HEK293 (cell line): ENCODE results near the gene ITGA7.

ENCODE experiments used
- CTCF ChIA-PET: fragments of 350-600 bp; formaldehyde crosslinking; extraction: SDS; loops from one replicate; lab custom pipeline; 2021; ENCODE audit warnings: antibody characterized with exemption; lab: Yijun Ruan, JAX
- POLR2A ChIA-PET: fragments of 300-600 bp; formaldehyde crosslinking; extraction: SDS; loops from one replicate; lab custom pipeline; 2020; ENCODE audit warnings: antibody characterized with exemption, inconsistent platforms; lab: Yijun Ruan, JAX
- H3K27ac ChIP-seq: fragments of 200-500 bp; sonication (Bioruptor generic); 2 replicates; pipeline ENCODE4 v1.5.1; 2014; ENCODE audit warnings: low read depth, low read length, control low read depth, inconsistent platforms; ENCODE audit errors: extremely low read depth
- H3K36me3 ChIP-seq, 2 experiments: fragments of 200-500 bp in 1 of 2; sonication (Bioruptor generic) in 1 of 2; 1 replicate in 1 of 2; 2 replicates in 1 of 2; pipeline ENCODE4 v1.5.1; 2014 to 2017; ENCODE audit warnings: inconsistent platforms in 2 of 2, low read length in 2 of 2; ENCODE audit not compliant: control insufficient read depth in 2 of 2, insufficient read depth in 1 of 2
- H3K4me1 ChIP-seq: fragments of 200-500 bp; sonication (Bioruptor generic); 2 replicates; pipeline ENCODE4 v1.5.1; 2014; ENCODE audit warnings: mild to moderate bottlenecking, low read length, inconsistent platforms; ENCODE audit not compliant: control insufficient read depth, insufficient read depth
- H3K4me3 ChIP-seq: 2 replicates; pipeline ENCODE4 v1.5.1; 2011; ENCODE audit warnings: low read depth, mild to moderate bottlenecking, control low read depth, low read length, moderate library complexity
- H3K9me3 ChIP-seq: fragments of 200-500 bp; sonication (Bioruptor generic); 2 replicates; pipeline ENCODE4 v1.5.1; 2014; ENCODE audit warnings: low read depth, low read length, inconsistent platforms; ENCODE audit not compliant: control insufficient read depth, insufficient read depth
- BCL11B ChIP-seq: fragments of 450-650 bp; formaldehyde crosslinking; IDR thresholded peaks from 2 replicates; pipeline ENCODE4 v1.5.1; 2016; ENCODE audit warnings: low read depth, missing biosample characterization, missing genetic modification characterization
- EGR2 ChIP-seq: fragments of 450-650 bp; formaldehyde crosslinking; IDR thresholded peaks from 2 replicates; pipeline ENCODE4 v1.5.1; 2016; ENCODE audit warnings: low read depth, missing biosample characterization, missing genetic modification characterization
- GLIS1 ChIP-seq: fragments of 450-650 bp; formaldehyde crosslinking; IDR thresholded peaks from 2 replicates; pipeline ENCODE4 v1.5.1; 2016; ENCODE audit warnings: missing biosample characterization, missing genetic modification characterization
- GLIS2 ChIP-seq: fragments of 450-650 bp; formaldehyde crosslinking; IDR thresholded peaks from 2 replicates; pipeline ENCODE4 v1.5.1; 2016; ENCODE audit warnings: missing biosample characterization, missing genetic modification characterization
- MYNN ChIP-seq: fragments of 450-650 bp; formaldehyde crosslinking; IDR thresholded peaks from 2 replicates; pipeline ENCODE4 v1.5.1; 2016; ENCODE audit warnings: missing biosample characterization, missing genetic modification characterization, borderline replicate concordance
- PRDM4 ChIP-seq: fragments of 450-650 bp; formaldehyde crosslinking; IDR thresholded peaks from 2 replicates; pipeline ENCODE4 v1.5.1; 2017; ENCODE audit warnings: missing biosample characterization, missing genetic modification characterization
- REPIN1 ChIP-seq: fragments of 450-650 bp; formaldehyde crosslinking; IDR thresholded peaks from 2 replicates; pipeline ENCODE4 v1.5.1; 2017; ENCODE audit warnings: missing biosample characterization, missing genetic modification characterization, low read depth
- WT1 ChIP-seq: fragments of 450-650 bp; formaldehyde crosslinking; IDR thresholded peaks from 2 replicates; pipeline ENCODE4 v1.5.1; 2016; ENCODE audit warnings: missing biosample characterization, missing genetic modification characterization
- ZBTB17 ChIP-seq: fragments of 450-650 bp; formaldehyde crosslinking; IDR thresholded peaks from 2 replicates; pipeline ENCODE4 v1.5.1; 2016; ENCODE audit warnings: missing biosample characterization, missing genetic modification characterization
- ZFHX2 ChIP-seq: fragments of 450-650 bp; formaldehyde crosslinking; conservative IDR thresholded peaks from 2 replicates; pipeline ENCODE4 v1.5.1; 2016; ENCODE audit warnings: missing biosample characterization, missing genetic modification characterization
- ZNF112 ChIP-seq: fragments of 450-650 bp; formaldehyde crosslinking; IDR thresholded peaks from 2 replicates; pipeline ENCODE4 v1.5.0; 2017; ENCODE audit warnings: missing biosample characterization, missing genetic modification characterization
- ZNF16 ChIP-seq: fragments of 450-650 bp; formaldehyde crosslinking; IDR thresholded peaks from 2 replicates; pipeline ENCODE4 v1.5.1; 2016; ENCODE audit warnings: low read depth, missing biosample characterization, missing genetic modification characterization
- ZNF48 ChIP-seq: fragments of 450-650 bp; formaldehyde crosslinking; IDR thresholded peaks from 2 replicates; pipeline ENCODE4 v1.5.1; 2016; ENCODE audit warnings: missing biosample characterization, missing genetic modification characterization
- ZNF510 ChIP-seq: fragments of 450-650 bp; formaldehyde crosslinking; IDR thresholded peaks from 2 replicates; pipeline ENCODE4 v1.5.1; 2018; ENCODE audit warnings: mild to moderate bottlenecking, missing genetic modification characterization, missing biosample characterization; ENCODE audit not compliant: insufficient replicate concordance
- ZNF670 ChIP-seq: fragments of 450-650 bp; formaldehyde crosslinking; IDR thresholded peaks from 2 replicates; pipeline ENCODE4 v1.5.1; 2016; ENCODE audit warnings: missing biosample characterization, missing genetic modification characterization, low read depth
- ZNF704 ChIP-seq: fragments of 450-650 bp; formaldehyde crosslinking; IDR thresholded peaks from 2 replicates; pipeline ENCODE4 v1.5.1; 2016; ENCODE audit warnings: missing biosample characterization, missing genetic modification characterization
- ZNF747 ChIP-seq: fragments of 450-650 bp; formaldehyde crosslinking; IDR thresholded peaks from 2 replicates; pipeline ENCODE4 v1.5.1; 2016; ENCODE audit warnings: missing biosample characterization, missing genetic modification characterization
- ZNF76 ChIP-seq: fragments of 450-650 bp; formaldehyde crosslinking; IDR thresholded peaks from 2 replicates; pipeline ENCODE4; 2016; ENCODE audit warnings: low read depth, missing biosample characterization, missing genetic modification characterization, borderline replicate concordance
- ZNF777 ChIP-seq: fragments of 450-650 bp; formaldehyde crosslinking; IDR thresholded peaks from 2 replicates; pipeline ENCODE4 v1.5.1; 2017; ENCODE audit warnings: missing biosample characterization, missing genetic modification characterization, borderline replicate concordance
- ZNF785 ChIP-seq: fragments of 450-650 bp; formaldehyde crosslinking; IDR thresholded peaks from 2 replicates; pipeline ENCODE4 v1.5.1; 2016; ENCODE audit warnings: missing biosample characterization, missing genetic modification characterization
- ZNF830 ChIP-seq: fragments of 450-650 bp; IDR thresholded peaks from 2 replicates; pipeline ENCODE4 v1.5.0; 2018; ENCODE audit warnings: missing biosample characterization, missing genetic modification characterization, low read depth, mild to moderate bottlenecking, moderate library complexity
- TF ChIP-seq, protein P1 (sequence below): fragments of 450-650 bp; formaldehyde crosslinking; IDR thresholded peaks from 2 replicates; pipeline ENCODE4 v1.5.1; 2017; ENCODE audit warnings: missing biosample characterization, missing genetic modification characterization

Gene ITGA7

DNA sequence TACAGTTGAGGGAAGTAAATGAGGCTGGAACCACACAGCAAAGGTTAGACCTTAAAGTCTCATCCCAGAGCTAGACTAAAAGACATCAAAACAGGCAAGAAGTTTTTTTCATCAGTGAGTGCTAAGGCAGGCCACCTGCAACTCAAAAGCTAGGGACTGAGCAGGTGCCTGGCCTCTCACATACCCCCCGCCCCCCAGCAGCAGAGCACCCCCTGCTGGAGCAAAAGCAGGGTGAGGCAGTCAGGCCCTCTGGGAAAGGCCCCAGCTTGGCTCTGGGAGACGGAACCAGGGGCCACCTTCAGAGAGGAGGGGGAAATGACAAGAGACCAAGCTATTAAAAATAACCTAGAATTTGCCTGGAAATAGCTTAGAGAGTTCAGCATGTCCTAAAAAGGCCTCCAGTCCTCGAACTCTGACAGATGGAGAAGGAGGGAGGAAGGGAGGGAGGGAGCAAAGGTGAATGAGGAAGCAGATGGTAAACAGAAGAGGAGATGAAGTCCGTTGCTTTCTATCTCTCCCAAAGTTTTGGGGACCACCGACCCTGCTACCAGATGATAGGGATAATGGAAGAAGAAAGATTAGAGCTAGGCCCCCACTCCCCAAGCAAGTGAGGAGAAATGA, 1.8 kb downstream of the ITGA7 start (continued):
- TF ChIP-seq ZNF785 (tag by site-specific recombination): no peak
- TF ChIP-seq ZNF16: no peak
- no peak for TF ChIP-seq BCL11B (tag by site-specific recombination)
- no peak for TF ChIP-seq WT1
- no peak for TF ChIP-seq ZNF670

DNA sequence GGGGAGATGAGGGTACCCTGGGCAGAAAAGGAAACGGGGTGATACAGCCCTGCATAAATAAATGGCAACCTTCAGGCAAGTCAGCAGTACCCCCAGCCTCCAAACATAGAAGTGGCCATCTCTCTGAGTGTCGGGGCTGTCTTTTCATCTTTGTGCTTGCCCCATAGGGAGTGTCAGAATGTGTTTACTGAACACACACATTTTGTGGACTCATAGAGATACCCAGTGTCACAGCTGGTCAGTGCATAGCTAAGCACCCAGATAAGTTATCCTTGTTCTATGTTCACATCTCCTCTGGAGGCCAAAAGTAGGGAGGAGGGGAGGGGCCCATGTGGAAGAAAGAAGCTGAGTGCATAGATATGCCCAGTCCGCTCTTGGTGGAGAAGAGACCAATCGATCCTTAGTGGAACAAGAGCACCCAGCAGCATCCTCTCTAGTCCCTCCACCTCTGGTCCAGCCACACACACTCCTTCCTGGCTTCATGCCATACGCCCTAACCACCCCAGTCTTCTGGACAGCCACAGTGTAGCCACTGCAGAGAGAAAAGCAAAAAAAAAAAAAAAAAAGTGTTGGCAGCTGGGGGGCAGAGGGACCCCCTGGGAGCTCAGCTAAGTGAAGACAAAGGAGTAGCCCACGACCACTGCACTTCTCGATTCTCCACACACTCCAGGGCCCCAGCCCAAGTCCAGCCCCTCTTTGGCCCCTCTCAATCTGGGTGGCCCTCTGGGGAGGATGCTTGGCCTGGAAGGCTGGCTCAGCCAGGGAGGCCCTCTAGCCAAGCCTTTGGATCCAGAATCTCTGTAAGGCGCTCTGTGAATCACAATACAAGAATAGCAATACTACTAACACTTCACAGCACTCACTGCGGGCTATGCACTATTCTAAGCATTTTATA, 2.6 kb downstream of the ITGA7 start:
- ChIA-PET CTCF (interaction anchor here (0.5 to 3.5 kb wide), 16 partner anchors 9 to 1865 kb away, joined by 3 to 21 read pairs (median 5); partner anchors contain the start of genes BLOC1S1 and RDH5), POLR2A (interaction anchor here (0.6 to 1.9 kb wide), 5 partner anchors 11 to 922 kb away, joined by 3 to 6 read pairs (median 5); partner anchors contain the start of gene CD63)
- Histone ChIP-seq H3K4me3 (no peak overlapping the region), H3K9me3 (no peaks in the 10 kb centered on the region), H3K36me3 (no peaks in the 10 kb centered on the region), H3K27ac (no peak overlapping the region), H3K4me1 (no peaks in the 10 kb centered on the region; the same call in 1 of the 2 replicates)
- TF ChIP-seq, protein P1, sequence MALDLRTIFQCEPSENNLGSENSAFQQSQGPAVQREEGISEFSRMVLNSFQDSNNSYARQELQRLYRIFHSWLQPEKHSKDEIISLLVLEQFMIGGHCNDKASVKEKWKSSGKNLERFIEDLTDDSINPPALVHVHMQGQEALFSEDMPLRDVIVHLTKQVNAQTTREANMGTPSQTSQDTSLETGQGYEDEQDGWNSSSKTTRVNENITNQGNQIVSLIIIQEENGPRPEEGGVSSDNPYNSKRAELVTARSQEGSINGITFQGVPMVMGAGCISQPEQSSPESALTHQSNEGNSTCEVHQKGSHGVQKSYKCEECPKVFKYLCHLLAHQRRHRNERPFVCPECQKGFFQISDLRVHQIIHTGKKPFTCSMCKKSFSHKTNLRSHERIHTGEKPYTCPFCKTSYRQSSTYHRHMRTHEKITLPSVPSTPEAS (tag by site-specific recombination): no peak
- no peak for TF ChIP-seq ZNF48 (tag by site-specific recombination)
- peak; percentile 52 for TF ChIP-seq GLIS2 (tag by site-specific recombination)
- no peak for TF ChIP-seq REPIN1 (tag by site-specific recombination)
- TF ChIP-seq ZNF830 (tag by site-specific recombination): no peak
- TF ChIP-seq GLIS1: peak; percentile 76
- no peak for TF ChIP-seq ZNF777

DNA sequence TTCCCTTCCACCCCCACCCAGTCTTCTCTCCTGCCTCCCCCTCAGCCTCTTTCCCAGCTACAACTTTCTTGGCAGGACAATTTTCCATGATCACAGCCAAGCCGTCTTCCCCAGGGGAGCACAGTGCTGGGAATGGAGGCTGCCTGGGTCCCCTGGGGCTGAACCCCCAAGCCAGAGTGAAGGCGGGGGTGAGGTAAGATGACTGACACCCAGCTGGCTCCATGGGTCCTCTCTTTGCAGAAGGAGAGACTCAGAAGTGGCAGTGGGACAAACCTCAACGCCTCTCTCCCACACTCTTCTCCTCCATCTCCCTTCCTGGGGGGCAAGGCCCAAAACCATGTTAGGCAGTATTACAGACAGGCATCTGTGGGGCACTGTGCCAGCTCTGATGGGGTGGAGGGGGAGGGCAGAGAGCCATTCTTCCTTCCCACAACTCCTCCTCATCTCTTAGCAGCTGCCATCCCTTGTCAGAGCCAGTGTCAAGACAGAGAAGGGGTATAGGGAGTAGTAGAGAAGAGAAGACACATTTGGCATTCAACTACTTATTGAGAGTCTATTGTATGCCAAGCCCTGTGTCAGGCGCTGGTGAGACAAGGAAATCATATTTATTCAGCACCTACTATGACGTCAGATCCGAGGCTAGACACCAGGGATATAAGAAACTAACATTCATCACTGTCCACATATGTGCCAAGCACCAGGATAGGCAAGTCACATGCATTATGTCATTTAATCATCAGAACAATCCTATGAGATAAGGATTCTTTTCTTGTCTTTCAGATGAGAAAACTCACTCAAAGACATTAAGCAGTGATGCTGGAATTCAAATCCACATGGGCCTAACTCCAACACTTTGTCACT, 3.6 kb downstream of the ITGA7 start:
- ChIA-PET CTCF (interaction anchor here (0.5 to 2.9 kb wide), 8 partner anchors 15 to 1864 kb away, joined by 3 to 16 read pairs (median 4); no protein-coding TSS in a partner anchor), POLR2A (interaction anchor here (0.6 kb wide), 1 partner anchor 9 kb away, joined by 3 read pairs; no protein-coding TSS in a partner anchor)
- no peak overlapping the region for H3K4me3 ChIP-seq
- TF ChIP-seq MYNN (no peak), ZNF747 (tag by site-specific recombination) (no peak), ZNF76 (no peak), ZFHX2 (peak; percentile 66), GLIS1 (peak; percentile 75), EGR2 (tag by site-specific recombination) (peak; percentile 41; the same call in 1 of the 2 replicates), ZNF704 (tag by site-specific recombination) (no peak), PRDM4 (no peak), ZNF112 (no peak), ZBTB17 (tag by site-specific recombination) (no peak), ZNF510 (tag by site-specific recombination) (no peak)
- TF ChIP-seq, all 188 proteins: peak for 3
- no peak overlapping the region for H3K27ac ChIP-seq
- H3K4me1 ChIP-seq: no peaks in the 10 kb centered on the region; the same call in 1 of the 2 replicates
- H3K36me3 ChIP-seq: no peaks in the 10 kb centered on the region
- H3K9me3 ChIP-seq: no peaks in the 10 kb centered on the region
